Adrenal gland (tissue), 5 donors: ENCODE data around the gene SERPINE2.

Experiments
- POLR2A ChIP-seq, 2 donors: fragments of 450-650 bp; IDR thresholded peaks; one replicate each; pipeline ENCODE4 v1.6.1; 2017; ENCODE audit warnings: antibody characterized with exemption in 2 of 2, mild to moderate bottlenecking in 2 of 2, moderate library complexity in 1 of 2
- TF ChIP-seq, protein P1 (sequence below), 6 experiments: fragments of 450-650 bp in 4 of 6; fragments of 200-600 bp in 2 of 6; sonication (generic) in 1 of 6; IDR thresholded peaks; 1 replicate in 5 of 6; 2 replicates in 1 of 6; pipeline versions ENCODE4 v1.5.1 to v1.8.0; 2016 to 2021; ENCODE audit warnings: antibody characterized with exemption in 6 of 6, mild to moderate bottlenecking in 2 of 6, moderate library complexity in 1 of 6
- donor health status: DM: no; HTN: no; CAD: no.

- TF ChIP-seq, protein P1, sequence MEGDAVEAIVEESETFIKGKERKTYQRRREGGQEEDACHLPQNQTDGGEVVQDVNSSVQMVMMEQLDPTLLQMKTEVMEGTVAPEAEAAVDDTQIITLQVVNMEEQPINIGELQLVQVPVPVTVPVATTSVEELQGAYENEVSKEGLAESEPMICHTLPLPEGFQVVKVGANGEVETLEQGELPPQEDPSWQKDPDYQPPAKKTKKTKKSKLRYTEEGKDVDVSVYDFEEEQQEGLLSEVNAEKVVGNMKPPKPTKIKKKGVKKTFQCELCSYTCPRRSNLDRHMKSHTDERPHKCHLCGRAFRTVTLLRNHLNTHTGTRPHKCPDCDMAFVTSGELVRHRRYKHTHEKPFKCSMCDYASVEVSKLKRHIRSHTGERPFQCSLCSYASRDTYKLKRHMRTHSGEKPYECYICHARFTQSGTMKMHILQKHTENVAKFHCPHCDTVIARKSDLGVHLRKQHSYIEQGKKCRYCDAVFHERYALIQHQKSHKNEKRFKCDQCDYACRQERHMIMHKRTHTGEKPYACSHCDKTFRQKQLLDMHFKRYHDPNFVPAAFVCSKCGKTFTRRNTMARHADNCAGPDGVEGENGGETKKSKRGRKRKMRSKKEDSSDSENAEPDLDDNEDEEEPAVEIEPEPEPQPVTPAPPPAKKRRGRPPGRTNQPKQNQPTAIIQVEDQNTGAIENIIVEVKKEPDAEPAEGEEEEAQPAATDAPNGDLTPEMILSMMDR (IDR thresholded peaks at IDR 0.05): no peak
- no peak for TF ChIP-seq POLR2A (IDR thresholded peaks at IDR 0.05)
These were observed 819 bp upstream of the SERPINE2 start for GRCh38 chr2:224039770-224040440.
